HepG2 (cell line): ENCODE measurements around the gene IQCB1. TPM values are rescaled to one million over a fixed set of nuclear protein-coding genes. Genes with fewer than 3 reads are reported as not detected.

Experiments used
- AFF4 ChIP-seq: sonication (generic); formaldehyde crosslinking; IDR thresholded peaks from 2 replicates; pipeline ENCODE4 v1.4.0; 2020; ENCODE audit warnings: missing genetic modification reagents
- AKNA ChIP-seq: sonication (generic); formaldehyde crosslinking; IDR thresholded peaks from 2 replicates; pipeline ENCODE4 v1.4.0; 2020; ENCODE audit warnings: missing genetic modification reagents, borderline replicate concordance
- ATF6 ChIP-seq: sonication (generic); formaldehyde crosslinking; conservative IDR thresholded peaks from 2 replicates; pipeline ENCODE4 v1.4.0; 2020; ENCODE audit warnings: missing genetic modification reagents
- CBX1 ChIP-seq: IDR thresholded peaks from one replicate; pipeline ENCODE4 v1.6.1; 2016; ENCODE audit warnings: antibody characterized with exemption, low read depth
- EED ChIP-seq: sonication (generic); formaldehyde crosslinking; IDR thresholded peaks from 2 replicates; pipeline ENCODE4 v1.5.0; 2020; ENCODE audit warnings: mild to moderate bottlenecking, missing genetic modification reagents
- ERF ChIP-seq: IDR thresholded peaks from 2 replicates; pipeline ENCODE4 v1.6.1; 2018; ENCODE audit warnings: missing biosample characterization, missing genetic modification reagents
- GABPB1 ChIP-seq: IDR thresholded peaks from 2 replicates; pipeline ENCODE4 v1.6.1; 2016; ENCODE audit warnings: mild to moderate bottlenecking, missing genetic modification reagents, moderate library complexity, missing compliant biosample characterization
- HMG20A ChIP-seq: IDR thresholded peaks from 2 replicates; pipeline ENCODE4 v1.6.1; 2016; ENCODE audit warnings: borderline replicate concordance
- KLF12 ChIP-seq: sonication (generic); formaldehyde crosslinking; IDR thresholded peaks from 2 replicates; pipeline ENCODE4 v1.4.0; 2020; ENCODE audit warnings: missing genetic modification reagents, borderline replicate concordance
- MBD4 ChIP-seq: IDR thresholded peaks from 2 replicates; pipeline ENCODE4 v1.6.1; 2012; ENCODE audit warnings: low read length, inconsistent platforms, borderline replicate concordance
- MYPOP ChIP-seq: sonication (generic); formaldehyde crosslinking; IDR thresholded peaks from 2 replicates; pipeline ENCODE4 v1.8.1; 2023; ENCODE audit warnings: mild to moderate bottlenecking, moderate library complexity, missing genetic modification reagents
- REL ChIP-seq: sonication (generic); formaldehyde crosslinking; conservative IDR thresholded peaks from 2 replicates; pipeline ENCODE4 v1.8.0; 2022; ENCODE audit warnings: mild to moderate bottlenecking, missing genetic modification reagents, moderate library complexity
- SALL2 ChIP-seq: sonication (generic); formaldehyde crosslinking; IDR thresholded peaks from 2 replicates; pipeline ENCODE4 v1.8.1; 2023; ENCODE audit warnings: mild to moderate bottlenecking, missing genetic modification reagents, inconsistent platforms
- SOX13 ChIP-seq, 3 experiments: fragments of 450-650 bp in 1 of 3; sonication (generic) in 1 of 3; formaldehyde crosslinking in 1 of 3; IDR thresholded peaks in 2 of 3; conservative IDR thresholded peaks in 1 of 3; 2 replicates each; pipeline versions ENCODE4 v1.5.0 to v1.6.1; 2016 to 2020; ENCODE audit warnings: antibody characterized with exemption in 1 of 3, mild to moderate bottlenecking in 1 of 3, missing compliant biosample characterization in 1 of 3, missing genetic modification reagents in 1 of 3, moderate library complexity in 1 of 3
- TEAD3 ChIP-seq: optimal IDR thresholded peaks from 2 replicates; pipeline ENCODE3; 2016; ENCODE audit warnings: borderline replicate concordance
- ZKSCAN8 ChIP-seq: IDR thresholded peaks from 2 replicates; pipeline ENCODE4 v1.6.1; 2016; ENCODE audit warnings: borderline replicate concordance, missing genetic modification reagents, missing compliant biosample characterization
- ZNF564 ChIP-seq: sonication (generic); formaldehyde crosslinking; IDR thresholded peaks from 2 replicates; pipeline ENCODE4 v1.8.1; 2023; ENCODE audit warnings: mild to moderate bottlenecking, missing genetic modification reagents
- polyA plus RNA-seq, 8 experiments: library from polyadenylated mRNA; depleted of rRNA in 3 of 8; stranded (reverse) in 7 of 8; unstranded in 1 of 8; fragments of >200 nt; fragmentation: Illumina TruSeq in 4 of 8; extraction: Trizol in 4 of 8; gene quantifications; 2 replicates each; pipeline versions ENCODE4 v1.2.1 to v1.2.3, GENCODE V29; 2011 to 2016; ENCODE audit warnings: low read depth in 4 of 8, missing spikeins in 1 of 8, mixed read lengths in 1 of 8; ENCODE audit not compliant: insufficient read depth in 1 of 8
- total RNA-seq, 5 experiments: library from RNA; depleted of rRNA; stranded (reverse); fragments of >200 nt; fragmentation: Illumina TruSeq; extraction: Trizol; gene quantifications; 2 replicates each; pipeline ENCODE4 v1.2.3, GENCODE V29; 2016; ENCODE audit warnings: low read depth in 1 of 5

Gene IQCB1
- total and polyA plus RNA-seq, 2 of the 13 experiments (the other 11 are each of a cell fraction or from before 2014, with no cell fraction given) = 18.0 to 41.4 TPM

- TF ChIP-seq CBX1 (no peak), HMG20A (no peak), TEAD3 (CRISPR knock-in tag) (no peak), GABPB1 (CRISPR knock-in tag) (peak; percentile 87), ATF6 (CRISPR knock-in tag) (no peak), REL (CRISPR knock-in tag) (no peak), SALL2 (CRISPR knock-in tag) (peak; percentile 45; the same call in 1 of the 2 replicates), KLF12 (CRISPR knock-in tag) (no peak), MBD4 (no peak), ZKSCAN8 (CRISPR knock-in tag) (no peak), AFF4 (no peak), EED (no peak), AKNA (CRISPR knock-in tag) (0 out of 2 replicates have a peak, but pooled peaks have one; percentile 62), ERF (CRISPR knock-in tag) (no peak), MYPOP (CRISPR knock-in tag) (no peak; the same call in 1 of the 2 replicates), ZNF564 (0 out of 2 replicates have a peak, but pooled peaks have one; percentile 17), SOX13 (IDR thresholded peaks at IDR 0.05) (no peak), SOX13 (CRISPR knock-in tag; conservative IDR thresholded peaks at IDR 0.05 in 1 of 2, IDR thresholded peaks at IDR 0.05 in 1 of 2) (no peak; a peak in 2 of 4 replicates)
These were observed at the start of gene IQCB1, which contains the start of gene EAF2 (continued) for GRCh38 chr3:121834671-121835464.
